K562 (cell line): ENCODE data around the gene CAPN10. TPM values are rescaled to one million over a fixed set of nuclear protein-coding genes. Genes with fewer than 3 reads are reported as not detected.

ENCODE experiments used
- ATAC-seq: fragments of 200-7000 bp; cut with Tn5 transposase; 3 replicates; pipeline ENCODE4 v1.9.1; 2020; ENCODE audit warnings: moderate library complexity
- BruUV-seq: library from RNA; stranded (reverse); fragments of 400-500 nt; replicated peaks from 2 replicates; lab custom pipeline; 2021; lab: Mats Ljungman, UMichigan
- CTCF ChIA-PET: fragments of 300-600 bp; formaldehyde crosslinking; extraction: SDS; loops from one replicate; lab custom pipeline; 2021; ENCODE audit warnings: low intra/inter-chr PET ratio; lab: Yijun Ruan, JAX
- POLR2A ChIA-PET: fragments of 300-600, 350-650 bp; sonication (Branson Sonifier 250); formaldehyde crosslinking; extraction: SDS; loops from one replicate; lab custom pipeline; 2021; ENCODE audit warnings: antibody characterized with exemption, inconsistent platforms; lab: Yijun Ruan, JAX
- DNase-seq, 4 experiments: peaks; one replicate each; pipeline versions ENCODE4 v3.0.0 to v3.0.0-alpha.2; 2011 to 2018; ENCODE audit warnings: low spot score in 3 of 4, mixed read lengths in 3 of 4; ENCODE audit errors: extremely low read depth in 1 of 4
- FAIRE-seq: peaks from 2 replicates; lab custom pipeline; 2011; peaks lifted over from hg19 to GRCh38; lab: Jason Lieb, UNC
- H2AFZ ChIP-seq: 2 replicates; pipeline ENCODE4 v1.6.0; 2011; ENCODE audit warnings: low read depth, low read length, control low read depth, inconsistent platforms
- H3K27ac ChIP-seq: fragments of 200-600 bp; 3 replicates; pipeline ENCODE4 v1.8.0; 2011; ENCODE audit warnings: low read depth, mild to moderate bottlenecking, control low read depth, inconsistent platforms, low read length, moderate library complexity, mixed read lengths; ENCODE audit errors: extremely low read depth
- H3K27me3 ChIP-seq, 2 experiments: fragments of 300-600 bp in 1 of 2; 2 replicates in 1 of 2; 3 replicates in 1 of 2; pipeline versions ENCODE4 v1.6.0 to v1.8.0; 2011; ENCODE audit warnings: inconsistent platforms in 2 of 2, low read length in 2 of 2, mild to moderate bottlenecking in 1 of 2, mixed read lengths in 1 of 2, moderate library complexity in 1 of 2; ENCODE audit not compliant: control insufficient read depth in 2 of 2, insufficient read depth in 2 of 2
- H3K36me3 ChIP-seq: fragments of 300-600 bp; 3 replicates; pipeline ENCODE4 v1.8.0; 2011; ENCODE audit warnings: mild to moderate bottlenecking, low read length, inconsistent platforms; ENCODE audit not compliant: control insufficient read depth, insufficient read depth
- H3K4me1 ChIP-seq, 2 experiments: fragments of 200-600 bp in 1 of 2; replicated peaks in 1 of 2; 2 replicates in 1 of 2; 3 replicates in 1 of 2; pipeline versions ENCODE4 v1.5.1 to v1.8.0; 2011; ENCODE audit warnings: inconsistent platforms in 2 of 2, low read length in 2 of 2, mild to moderate bottlenecking in 1 of 2, mixed read lengths in 1 of 2, moderate library complexity in 1 of 2; ENCODE audit not compliant: control insufficient read depth in 2 of 2, insufficient read depth in 2 of 2
- H3K4me2 ChIP-seq: 2 replicates; pipeline ENCODE4 v1.6.1; 2011; ENCODE audit warnings: low read length, control low read depth, inconsistent platforms, mixed read lengths; ENCODE audit not compliant: insufficient read depth
- H3K4me3 ChIP-seq: fragments of 200-600 bp; sonication (generic), shearing (Covaris generic); 2 replicates; pipeline ENCODE4 v1.5.1; 2016; ENCODE audit warnings: control low read depth, inconsistent platforms
- H3K79me2 ChIP-seq: fragments of 200-600 bp; 3 replicates; pipeline ENCODE4 v1.8.0; 2011; ENCODE audit warnings: low read length, inconsistent platforms; ENCODE audit not compliant: control insufficient read depth, insufficient read depth
- H3K9ac ChIP-seq, 2 experiments: 2 replicates each; pipeline versions ENCODE4 v1.6.0 to v1.6.1; 2011; ENCODE audit warnings: low read depth in 2 of 2, low read length in 2 of 2, control low read depth in 1 of 2, inconsistent platforms in 1 of 2, mild to moderate bottlenecking in 1 of 2, mixed read lengths in 1 of 2; ENCODE audit not compliant: insufficient read depth in 1 of 2
- H3K9me1 ChIP-seq: one replicate; pipeline ENCODE4 v1.6.0; 2011; ENCODE audit warnings: inconsistent platforms, mild to moderate bottlenecking, low read length, moderate library complexity; ENCODE audit not compliant: control insufficient read depth, insufficient read depth
- H3K9me3 ChIP-seq: replicated peaks from 2 replicates; pipeline ENCODE4 v1.5.1; 2011; ENCODE audit warnings: low read depth, low read length, inconsistent platforms; ENCODE audit not compliant: control insufficient read depth, insufficient read depth
- H4K20me1 ChIP-seq: replicated peaks from 2 replicates; pipeline ENCODE4 v1.6.1; 2011; ENCODE audit warnings: low read length, inconsistent platforms, mixed read lengths; ENCODE audit not compliant: control insufficient read depth, insufficient read depth
- ATF6 ChIP-seq: sonication (generic); formaldehyde crosslinking; IDR thresholded peaks from 2 replicates; pipeline ENCODE4 v1.4.0; 2020; ENCODE audit warnings: mild to moderate bottlenecking, missing genetic modification reagents
- BMI1 ChIP-seq: fragments of 150-350 bp; IDR thresholded peaks from 2 replicates; pipeline ENCODE4 v1.6.1; 2014; ENCODE audit warnings: low read length
- CTCF ChIP-seq, 3 experiments: IDR thresholded peaks in 2 of 3; conservative IDR thresholded peaks in 1 of 3; 2 replicates each; pipeline ENCODE4 v1.5.1; 2011 to 2012; ENCODE audit warnings: low read length in 3 of 3, mild to moderate bottlenecking in 3 of 3, control low read depth in 2 of 3, improper control_type of control experiment in 1 of 3, inconsistent platforms in 1 of 3, low read depth in 1 of 3, mixed read lengths in 1 of 3, moderate library complexity in 1 of 3; ENCODE audit not compliant: insufficient read depth in 2 of 3
- CTCFL ChIP-seq: IDR thresholded peaks from 2 replicates; pipeline ENCODE4 v1.6.1; 2011; ENCODE audit warnings: borderline replicate concordance, low read depth, mild to moderate bottlenecking, moderate library complexity, low read length; ENCODE audit not compliant: insufficient read depth, poor library complexity, severe bottlenecking
- KLF1 ChIP-seq: fragments of 450-650 bp; IDR thresholded peaks from 2 replicates; pipeline ENCODE4 v1.6.1; 2016; ENCODE audit warnings: missing genetic modification characterization, missing compliant biosample characterization
- MYNN ChIP-seq, 2 experiments: sonication (generic); formaldehyde crosslinking in 1 of 2; IDR thresholded peaks; 2 replicates each; pipeline versions ENCODE4 v1.5.0 to v1.6.1; 2016 to 2020; ENCODE audit warnings: antibody characterized with exemption in 1 of 2, missing genetic modification reagents in 1 of 2
- RUNX1 ChIP-seq: sonication (generic); IDR thresholded peaks from 2 replicates; pipeline ENCODE4 v1.6.1; 2016; ENCODE audit warnings: antibody characterized with exemption, low read depth
- STAT6 ChIP-seq: sonication (generic); formaldehyde crosslinking; IDR thresholded peaks from 2 replicates; pipeline ENCODE4 v1.8.1; 2023; ENCODE audit warnings: mild to moderate bottlenecking, missing genetic modification reagents
- ZBTB43 ChIP-seq: sonication (generic); formaldehyde crosslinking; IDR thresholded peaks from 2 replicates; pipeline ENCODE4 v1.8.0; 2023; ENCODE audit warnings: mild to moderate bottlenecking, missing genetic modification reagents
- ZNF717 ChIP-seq: fragments of 250-450 bp; sonication (Bioruptor Pico); IDR thresholded peaks from 2 replicates; pipeline ENCODE4 v1.5.0; 2021
- WGBS: fragments of 100-300 bp; shearing (Covaris generic); methylation state at CpG from one replicate; pipeline ENCODE4 v1.1.6; 2016; ENCODE audit warnings: low coverage, mixed read lengths; ENCODE audit not compliant: insufficient coverage; ENCODE audit errors: missing lambda C conversion rate; 5-methylcytosine and 5-hydroxymethylcytosine counted together
- in situ Hi-C: fragments of 300-500 bp; cut with MboI; formaldehyde crosslinking; loops from 4 replicates; pipeline ENCODE4 v1.15.0; 2018; ENCODE audit warnings: inconsistent platforms, mixed read lengths
- intact Hi-C: fragments of 100-400 bp; cut with micrococcal nuclease; formaldehyde crosslinking; loops from 2 replicates; pipeline ENCODE4 v1.14.2; 2022
- polyA plus RNA-seq, 8 experiments: library from polyadenylated mRNA; depleted of rRNA in 4 of 8; stranded (reverse) in 5 of 8; unstranded in 3 of 8; fragments of >200 nt; fragmentation: Nextera tagmentation in 2 of 8; fragmentation: Illumina TruSeq in 1 of 8; extraction: Ambion mirVana in 2 of 8; extraction: Trizol in 1 of 8; gene quantifications; 2 replicates each; pipeline versions ENCODE4 v1.2.1 to v1.2.3, GENCODE V29; 2011 to 2014; ENCODE audit warnings: inconsistent platforms in 1 of 8, missing spikeins in 1 of 8
- total RNA-seq, 7 experiments: library from RNA; depleted of rRNA in 6 of 7; stranded (reverse); fragments of >200 nt in 6 of 7; fragmentation: Illumina TruSeq in 2 of 7; extraction: Trizol in 2 of 7; gene quantifications; 2 replicates each; pipeline versions ENCODE4 v1.2.1 to v1.2.3, GENCODE V29; 2011 to 2021; ENCODE audit warnings: low replicate concordance in 1 of 7

CAPN10 gene
- total and polyA plus RNA-seq, 9 of the 15 experiments (the other 6 are each of a cell fraction or from before 2014, with no cell fraction given), result 0.08 to 26.1 (median 8.4) TPM

GRCh38 chr2:240556553-240557100 lies 29.9 kb upstream of the CAPN10 start:
- peaks cover 3% of the 10 kb centered on the region; the same call in 1 of the 2 replicates for H3K9me3 ChIP-seq
- H3K79me2 ChIP-seq, result peaks cover 56% of the 10 kb centered on the region
- ChIA-PET POLR2A (interaction anchor here (0.6 kb wide), 2 partner anchors 38 to 49 kb away, joined by 3 read pairs; no protein-coding TSS in a partner anchor), CTCF (no interaction called here)
- FAIRE-seq (peak; percentile 67), DNase-seq (peak; percentile 27 to 67 (median 34)), ATAC-seq (peak; percentile 12; the same call in 1 of the 3 replicates)
- no peak overlapping the region for H2AFZ ChIP-seq
- BruUV-seq, result no TSS peak
- H3K9ac ChIP-seq, result no peak overlapping the region
- H3K4me3 ChIP-seq, result no peak overlapping the region
- intact Hi-C loops, result no loop called here
- no peak overlapping the region for H3K4me2 ChIP-seq
- no peaks in the 10 kb centered on the region for H3K27me3 ChIP-seq
- H4K20me1 ChIP-seq, result no peaks in the 10 kb centered on the region
- no peaks in the 10 kb centered on the region for H3K9me1 ChIP-seq
- H3K27ac ChIP-seq, result no peak overlapping the region
- in situ Hi-C loops, result no loop called here
- H3K36me3 ChIP-seq, result peaks cover 44% of the 10 kb centered on the region
- 48% methylated on average over 9 of the region's 9 CpGs for WGBS
- H3K4me1 ChIP-seq, result peaks cover 9 to 34% of the 10 kb centered on the region in 2 experiments; a peak in 4 of 5 replicates
- TF ChIP-seq KLF1, result no peak
- peak; percentile 59 for TF ChIP-seq CTCFL
- TF ChIP-seq STAT6 (CRISPR knock-in tag), result no peak
- TF ChIP-seq BMI1, result no peak
- peak; percentile 47 to 72 (median 61) for TF ChIP-seq CTCF (IDR thresholded peaks at IDR 0.05 in 2 of 3, conservative IDR thresholded peaks at IDR 0.05 in 1 of 3; ENCODE audit: insufficient read depth in 2 of 3, low read depth in 1 of 3, low read length in 3 of 3)
- no peak for TF ChIP-seq ZNF717 (CRISPR knock-in tag)
- TF ChIP-seq RUNX1, result no peak
- TF ChIP-seq MYNN (IDR thresholded peaks at IDR 0.05), result no peak
- TF ChIP-seq MYNN (CRISPR knock-in tag; IDR thresholded peaks at IDR 0.05), result no peak
- no peak for TF ChIP-seq ZBTB43 (CRISPR knock-in tag)
- no peak for TF ChIP-seq ATF6 (CRISPR knock-in tag)
